ENCODE measurements around the gene SIX4.
"Not testable (repeated sequence)": the region's sequence is repeated elsewhere in the genome, so short reads cannot be mapped to it uniquely, and the experiment has no call there.

The SIX4 gene

DNA sequence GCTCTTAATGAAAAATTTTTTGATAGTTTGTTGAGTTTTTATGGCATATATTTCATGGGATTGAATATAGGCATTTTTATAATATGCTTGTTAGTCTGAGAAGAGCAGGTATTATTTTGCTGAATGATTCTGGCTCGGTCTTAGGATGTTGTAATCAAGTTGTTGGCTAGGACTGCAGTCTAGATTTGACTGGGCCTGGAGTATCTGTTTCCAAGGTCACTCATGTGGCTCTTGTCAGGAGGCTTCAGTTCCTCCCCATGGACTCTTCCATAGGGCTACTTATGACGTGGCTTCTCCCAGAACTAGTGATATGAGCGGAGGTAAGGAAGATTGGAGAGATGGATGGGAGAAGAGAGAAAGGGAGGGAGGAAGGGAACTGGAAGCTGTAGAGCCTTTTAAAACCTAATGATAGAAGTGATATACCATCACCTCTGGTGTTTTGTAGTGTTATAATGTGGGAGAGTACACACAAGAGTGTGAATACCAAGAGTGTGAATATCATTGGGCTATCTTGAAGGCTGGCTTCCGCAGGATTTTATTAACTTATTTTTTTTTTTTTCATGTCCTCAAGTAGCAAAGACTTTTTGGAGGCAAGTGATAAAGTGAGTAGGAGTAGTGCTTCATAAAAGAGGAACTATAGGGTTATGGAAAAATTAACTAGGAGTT lies 14.8 kb upstream of the SIX4 start:
- Histone ChIP-seq H3K9ac (ENCODE audit: low read depth, low read length) (no peak overlapping the region), H3K9me3 (ENCODE audit: control insufficient read depth, insufficient read depth, low read length) (no peaks in the 10 kb centered on the region), H3K36me3 (ENCODE audit: control insufficient read depth, insufficient read depth, low read length) (no peaks in the 10 kb centered on the region), H3K4me1 (ENCODE audit: control insufficient read depth, insufficient read depth, low read length) (peaks cover 5% of the 10 kb centered on the region), H3K4me3 (ENCODE audit: low read depth, low read length) (no peak overlapping the region), H3K27me3 (ENCODE audit: control insufficient read depth, insufficient read depth, low read length) (no peaks in the 10 kb centered on the region)

DNA sequence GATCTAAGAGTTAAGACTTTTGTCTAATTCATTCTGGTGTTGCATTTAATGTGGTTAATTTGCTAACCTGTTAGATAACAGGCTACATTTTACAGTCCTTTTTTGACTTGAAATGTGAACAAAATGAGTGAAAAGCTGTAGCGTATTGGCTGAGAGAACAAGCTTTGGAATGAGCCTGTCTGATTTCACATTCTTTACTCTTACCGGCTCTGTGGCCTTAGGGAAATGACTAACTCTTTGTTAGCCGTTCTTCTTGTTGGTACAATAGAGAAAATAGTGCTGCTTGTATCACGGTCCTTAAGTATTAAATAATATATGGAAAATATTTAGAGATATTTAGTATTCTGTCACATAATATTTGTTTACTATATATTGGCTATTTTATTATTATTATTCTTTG lies 12.3 kb upstream of the SIX4 start:
- no peak overlapping the region for H3K9ac ChIP-seq (ENCODE audit: low read depth, low read length)
- H3K36me3 ChIP-seq (ENCODE audit: control insufficient read depth, insufficient read depth, low read length) = no peaks in the 10 kb centered on the region
- no peak overlapping the region for H3K4me3 ChIP-seq (ENCODE audit: low read depth, low read length)
- peaks cover 5% of the 10 kb centered on the region for H3K4me1 ChIP-seq (ENCODE audit: control insufficient read depth, insufficient read depth, low read length)
- no peaks in the 10 kb centered on the region for H3K27me3 ChIP-seq (ENCODE audit: control insufficient read depth, insufficient read depth, low read length)
- H3K9me3 ChIP-seq (ENCODE audit: control insufficient read depth, insufficient read depth, low read length) = no peaks in the 10 kb centered on the region

GRCh38 chr14:60735416-60735815 lies 11.3 kb upstream of the SIX4 start:
- no peaks in the 10 kb centered on the region for H3K36me3 ChIP-seq (ENCODE audit: control insufficient read depth, insufficient read depth, low read length)
- no peaks in the 10 kb centered on the region for H3K27me3 ChIP-seq (ENCODE audit: control insufficient read depth, insufficient read depth, low read length)
- H3K4me3 ChIP-seq (ENCODE audit: low read depth, low read length) = peak overlapping the region; percentile 98
- H3K9me3 ChIP-seq (ENCODE audit: control insufficient read depth, insufficient read depth, low read length) = no peaks in the 10 kb centered on the region
- H3K4me1 ChIP-seq (ENCODE audit: control insufficient read depth, insufficient read depth, low read length) = peaks cover 5% of the 10 kb centered on the region
- H3K9ac ChIP-seq (ENCODE audit: low read depth, low read length) = peak overlapping the region; percentile 66

- Histone ChIP-seq H3K4me3 (ENCODE audit: low read depth, low read length) (peak within 1 kb of the TSS; percentile 98), H3K4me1 (ENCODE audit: control insufficient read depth, insufficient read depth, low read length) (peaks cover 5% of the 10 kb centered on the region), H3K36me3 (ENCODE audit: control insufficient read depth, insufficient read depth, low read length) (no peaks in the 10 kb centered on the region), H3K9ac (ENCODE audit: low read depth, low read length) (peak within 1 kb of the TSS; percentile 95), H3K27me3 (ENCODE audit: control insufficient read depth, insufficient read depth, low read length) (no peaks in the 10 kb centered on the region), H3K9me3 (ENCODE audit: control insufficient read depth, insufficient read depth, low read length) (no peaks in the 10 kb centered on the region)
These were observed 10.5 kb upstream of the SIX4 start, which contains the start of gene MNAT1 for GRCh38 chr14:60734465-60735242. Gene MNAT1 (plus strand): TSS chr14:60734761. CDS start chr14:60734863, 102 bp downstream.

- Histone ChIP-seq H3K9me3 (ENCODE audit: control insufficient read depth, insufficient read depth, low read length) (no peaks in the 10 kb centered on the region), H3K4me3 (ENCODE audit: low read depth, low read length) (no peak overlapping the region), H3K9ac (ENCODE audit: low read depth, low read length) (no peak overlapping the region), H3K27me3 (ENCODE audit: control insufficient read depth, insufficient read depth, low read length) (no peaks in the 10 kb centered on the region), H3K4me1 (ENCODE audit: control insufficient read depth, insufficient read depth, low read length) (peaks cover 5% of the 10 kb centered on the region), H3K36me3 (ENCODE audit: control insufficient read depth, insufficient read depth, low read length) (no peaks in the 10 kb centered on the region)
These were observed 8.8 kb upstream of the SIX4 start for GRCh38 chr14:60732840-60733483.

DNA sequence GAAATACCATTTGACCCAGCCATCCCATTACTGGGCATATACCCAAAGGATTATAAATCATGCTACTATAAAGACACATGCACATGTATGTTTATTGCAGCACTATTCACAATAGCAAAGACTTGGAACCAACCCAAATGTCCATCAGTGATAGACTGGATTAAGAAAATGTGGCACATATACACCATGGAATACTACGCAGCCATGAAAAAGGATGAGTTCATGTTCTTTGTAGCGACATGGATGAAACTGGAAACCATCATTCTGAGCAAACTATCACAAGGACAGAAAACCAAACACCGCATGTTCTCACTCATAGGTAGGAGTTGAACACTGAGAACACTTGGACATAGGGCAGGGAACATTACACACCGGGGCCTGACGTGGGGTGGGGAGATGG lies 7.1 kb upstream of the SIX4 start:
- not testable (repeated sequence) for H3K4me1 ChIP-seq (ENCODE audit: control insufficient read depth, insufficient read depth, low read length); H3K9ac ChIP-seq (ENCODE audit: low read depth, low read length); H3K36me3 ChIP-seq (ENCODE audit: control insufficient read depth, insufficient read depth, low read length); H3K4me3 ChIP-seq (ENCODE audit: low read depth, low read length); H3K27me3 ChIP-seq (ENCODE audit: control insufficient read depth, insufficient read depth, low read length); H3K9me3 ChIP-seq (ENCODE audit: control insufficient read depth, insufficient read depth, low read length)

DNA sequence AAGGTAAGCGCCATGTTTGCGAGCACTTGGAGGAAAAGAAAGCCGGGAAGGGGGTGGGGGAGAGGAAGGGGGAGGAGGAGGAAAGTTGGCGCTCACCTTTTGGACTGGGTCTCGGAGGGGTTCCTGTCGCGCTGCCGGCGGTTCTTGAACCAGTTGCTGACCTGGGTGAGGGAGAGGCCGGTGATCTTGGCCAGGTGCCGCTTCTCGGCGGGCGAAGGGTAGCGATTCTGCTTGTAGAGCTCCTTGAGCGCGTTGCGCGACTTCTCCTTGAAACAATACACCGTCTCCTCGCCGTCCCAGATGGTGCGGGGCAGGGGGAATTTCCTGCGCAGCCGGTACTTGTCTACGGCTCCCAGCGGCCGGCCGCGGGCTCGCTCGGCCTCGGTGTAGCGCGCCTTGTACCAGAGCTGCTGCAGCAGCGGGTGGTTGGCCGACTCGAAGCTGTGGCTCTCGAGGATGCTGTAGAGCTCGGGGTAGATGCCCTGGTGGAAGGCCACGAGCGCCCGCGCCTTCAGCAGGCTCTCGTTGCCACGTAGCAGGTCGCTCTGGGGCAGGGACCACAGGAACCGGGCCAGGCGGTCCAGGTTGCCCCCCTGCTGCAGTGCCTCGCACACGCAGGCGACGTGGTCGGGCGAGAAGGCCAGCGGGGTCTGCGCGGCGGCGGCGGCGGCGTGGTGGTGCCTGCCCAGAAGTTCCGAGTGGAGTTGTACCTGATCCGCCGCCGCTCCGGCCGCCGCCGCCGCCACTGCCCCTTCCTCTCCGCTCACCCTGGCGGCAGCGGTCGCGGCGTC lies 840 bp downstream of the SIX4 start:
- Histone ChIP-seq H3K36me3 (ENCODE audit: control insufficient read depth, insufficient read depth, low read length) (peaks cover 10% of the 10 kb centered on the region), H3K4me1 (ENCODE audit: control insufficient read depth, insufficient read depth, low read length) (peaks cover 10% of the 10 kb centered on the region), H3K9ac (ENCODE audit: low read depth, low read length) (peak overlapping the region; percentile 92), H3K4me3 (ENCODE audit: low read depth, low read length) (peak overlapping the region; percentile 94), H3K9me3 (ENCODE audit: control insufficient read depth, insufficient read depth, low read length) (no peaks in the 10 kb centered on the region), H3K27me3 (ENCODE audit: control insufficient read depth, insufficient read depth, low read length) (no peaks in the 10 kb centered on the region)

- Histone ChIP-seq H3K4me3 (ENCODE audit: low read depth, low read length) (peak overlapping the region; percentile 94), H3K36me3 (ENCODE audit: control insufficient read depth, insufficient read depth, low read length) (peaks cover 10% of the 10 kb centered on the region), H3K9me3 (ENCODE audit: control insufficient read depth, insufficient read depth, low read length) (no peaks in the 10 kb centered on the region), H3K9ac (ENCODE audit: low read depth, low read length) (peak overlapping the region; percentile 71), H3K27me3 (ENCODE audit: control insufficient read depth, insufficient read depth, low read length) (no peaks in the 10 kb centered on the region), H3K4me1 (ENCODE audit: control insufficient read depth, insufficient read depth, low read length) (peaks cover 10% of the 10 kb centered on the region)
These were observed 1.6 kb downstream of the SIX4 start for GRCh38 chr14:60722357-60723115.

DNA sequence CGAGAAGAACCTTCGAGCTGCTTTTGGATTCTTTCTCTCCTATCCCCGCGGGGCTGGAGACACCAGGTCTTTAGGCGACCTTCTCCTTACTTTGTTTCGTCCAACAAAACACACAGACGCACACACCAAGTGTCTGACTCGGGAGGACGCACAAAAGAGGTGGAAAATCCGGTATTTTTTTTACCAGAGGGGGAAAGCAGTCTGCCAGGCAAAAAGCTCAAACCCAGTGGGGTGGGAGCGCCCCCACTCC lies 2.1 kb downstream of the SIX4 start:
- H3K36me3 ChIP-seq (ENCODE audit: control insufficient read depth, insufficient read depth, low read length) = peaks cover 10% of the 10 kb centered on the region
- peak overlapping the region; percentile 86 for H3K4me3 ChIP-seq (ENCODE audit: low read depth, low read length)
- peak overlapping the region; percentile 71 for H3K9ac ChIP-seq (ENCODE audit: low read depth, low read length)

GRCh38 chr14:60721326-60722106 lies 2.6 kb downstream of the SIX4 start:
- Histone ChIP-seq H3K27me3 (ENCODE audit: control insufficient read depth, insufficient read depth, low read length) (no peaks in the 10 kb centered on the region), H3K4me1 (ENCODE audit: control insufficient read depth, insufficient read depth, low read length) (peaks cover 10% of the 10 kb centered on the region), H3K36me3 (ENCODE audit: control insufficient read depth, insufficient read depth, low read length) (peaks cover 10% of the 10 kb centered on the region), H3K9me3 (ENCODE audit: control insufficient read depth, insufficient read depth, low read length) (no peaks in the 10 kb centered on the region), H3K9ac (ENCODE audit: low read depth, low read length) (peak overlapping the region; percentile 71), H3K4me3 (ENCODE audit: low read depth, low read length) (peak overlapping the region; percentile 86)

More for the DNA sequence above, 2.1 kb downstream of the SIX4 start:
- peaks cover 10% of the 10 kb centered on the region for H3K4me1 ChIP-seq (ENCODE audit: control insufficient read depth, insufficient read depth, low read length)
- H3K9me3 ChIP-seq (ENCODE audit: control insufficient read depth, insufficient read depth, low read length) = no peaks in the 10 kb centered on the region
- no peaks in the 10 kb centered on the region for H3K27me3 ChIP-seq (ENCODE audit: control insufficient read depth, insufficient read depth, low read length)

Data from iPS-15b (cell line).